ENCODE measurements around the gene RAB36. TPM values are rescaled to one million over a fixed set of nuclear protein-coding genes. Genes with fewer than 3 reads are reported as not detected.

RAB36 gene
- total RNA-seq, 1 donor from 2014 or later = 2.9 TPM

GRCh38 chr22:23158516-23159290, 13.4 kb downstream of the RAB36 start:
- TF ChIP-seq CTCF (IDR thresholded peaks at IDR 0.05) = no peak
- peaks cover 1% of the 10 kb centered on the region for H3K27me3 Mint-ChIP-seq (ENCODE audit: low read depth)
- H3K36me3 Mint-ChIP-seq (ENCODE audit: low read depth) = peaks cover 2% of the 10 kb centered on the region
- no peak overlapping the region for H3K27ac Mint-ChIP-seq (ENCODE audit: unreplicated experiment)
- DNase-seq (ENCODE audit: low spot score) = no peak
- no peaks in the 10 kb centered on the region for H3K4me1 Mint-ChIP-seq (ENCODE audit: low read depth)
- H3K9me3 Mint-ChIP-seq (ENCODE audit: low read depth) = peaks cover 2% of the 10 kb centered on the region
- H3K4me3 Mint-ChIP-seq (ENCODE audit: unreplicated experiment) = no peak overlapping the region

GRCh38 chr22:23159291-23159630, 14.0 kb downstream of the RAB36 start:
- Mint-ChIP-seq H3K36me3 (ENCODE audit: low read depth) (peaks cover 2% of the 10 kb centered on the region), H3K27ac (ENCODE audit: unreplicated experiment) (no peak overlapping the region), H3K27me3 (ENCODE audit: low read depth) (peaks cover 1% of the 10 kb centered on the region)

GRCh38 chr22:23161029-23161428, 15.8 kb downstream of the RAB36 start:
- Mint-ChIP-seq H3K27me3 (ENCODE audit: low read depth) (no peaks in the 10 kb centered on the region), H3K4me3 (ENCODE audit: unreplicated experiment) (no peak overlapping the region), H3K27ac (ENCODE audit: unreplicated experiment) (no peak overlapping the region), H3K36me3 (ENCODE audit: low read depth) (no peaks in the 10 kb centered on the region), H3K4me1 (ENCODE audit: low read depth) (no peaks in the 10 kb centered on the region), H3K9me3 (ENCODE audit: low read depth) (no peaks in the 10 kb centered on the region)
- TF ChIP-seq CTCF (IDR thresholded peaks at IDR 0.05) = no peak
- no peak for DNase-seq (ENCODE audit: low spot score)

More at GRCh38 chr22:23159291-23159630, 14.0 kb downstream of the RAB36 start:
- no peak for TF ChIP-seq CTCF (IDR thresholded peaks at IDR 0.05)
- no peak overlapping the region for H3K4me3 Mint-ChIP-seq (ENCODE audit: unreplicated experiment)
- DNase-seq (ENCODE audit: low spot score) = no peak
- H3K9me3 Mint-ChIP-seq (ENCODE audit: low read depth) = peaks cover 2% of the 10 kb centered on the region
- H3K4me1 Mint-ChIP-seq (ENCODE audit: low read depth) = no peaks in the 10 kb centered on the region

- H3K9me3 Mint-ChIP-seq (ENCODE audit: low read depth) = no peaks in the 10 kb centered on the region
- H3K4me3 Mint-ChIP-seq (ENCODE audit: unreplicated experiment) = no peak overlapping the region
- TF ChIP-seq CTCF (IDR thresholded peaks at IDR 0.05) = no peak
- no peaks in the 10 kb centered on the region for H3K36me3 Mint-ChIP-seq (ENCODE audit: low read depth)
- no peaks in the 10 kb centered on the region for H3K4me1 Mint-ChIP-seq (ENCODE audit: low read depth)
- no peaks in the 10 kb centered on the region for H3K27me3 Mint-ChIP-seq (ENCODE audit: low read depth)
- DNase-seq (ENCODE audit: low spot score) = no peak
- no peak overlapping the region for H3K27ac Mint-ChIP-seq (ENCODE audit: unreplicated experiment)
Observed at GRCh38 chr22:23161574-23161973, 16.3 kb downstream of the RAB36 start.

- TF ChIP-seq CTCF (IDR thresholded peaks at IDR 0.05) = no peak
- Mint-ChIP-seq H3K36me3 (ENCODE audit: low read depth) (no peaks in the 10 kb centered on the region), H3K4me1 (ENCODE audit: low read depth) (no peaks in the 10 kb centered on the region), H3K27me3 (ENCODE audit: low read depth) (peaks cover 3% of the 10 kb centered on the region), H3K27ac (ENCODE audit: unreplicated experiment) (no peak overlapping the region), H3K9me3 (ENCODE audit: low read depth) (no peaks in the 10 kb centered on the region), H3K4me3 (ENCODE audit: unreplicated experiment) (no peak overlapping the region)
- no peak for DNase-seq (ENCODE audit: low spot score)
Observed at GRCh38 chr22:23163665-23164064, 18.4 kb downstream of the RAB36 start.
